HEK293T (cell line): ENCODE measurements around the gene ZBTB24.

Experiments used
- ARNT ChIP-seq: fragments of 450-650 bp; IDR thresholded peaks from 2 replicates; pipeline ENCODE4 v1.6.1; 2017; ENCODE audit warnings: mild to moderate bottlenecking
- BHLHE40 ChIP-seq: fragments of 450-650 bp; IDR thresholded peaks from 2 replicates; pipeline ENCODE4 v1.6.1; 2016; ENCODE audit warnings: mild to moderate bottlenecking, moderate library complexity, borderline replicate concordance
- FOXA1 ChIP-seq: fragments of 450-650 bp; IDR thresholded peaks from 2 replicates; pipeline ENCODE4 v1.6.1; 2016; ENCODE audit warnings: mild to moderate bottlenecking
- HDGF ChIP-seq: fragments of 450-650 bp; IDR thresholded peaks from 2 replicates; pipeline ENCODE4 v1.6.1; 2017; ENCODE audit warnings: antibody characterized with exemption, borderline replicate concordance
- L3MBTL2 ChIP-seq: fragments of 450-650 bp; conservative IDR thresholded peaks from 2 replicates; pipeline ENCODE4 v1.6.1; 2016; ENCODE audit warnings: mild to moderate bottlenecking
- LEF1 ChIP-seq: fragments of 450-650 bp; IDR thresholded peaks from 2 replicates; pipeline ENCODE4 v1.6.1; 2017; ENCODE audit warnings: mild to moderate bottlenecking, borderline replicate concordance
- SUZ12 ChIP-seq: fragments of 450-650 bp; IDR thresholded peaks from 2 replicates; pipeline ENCODE4 v1.6.1; 2016; ENCODE audit warnings: mild to moderate bottlenecking

DNA sequence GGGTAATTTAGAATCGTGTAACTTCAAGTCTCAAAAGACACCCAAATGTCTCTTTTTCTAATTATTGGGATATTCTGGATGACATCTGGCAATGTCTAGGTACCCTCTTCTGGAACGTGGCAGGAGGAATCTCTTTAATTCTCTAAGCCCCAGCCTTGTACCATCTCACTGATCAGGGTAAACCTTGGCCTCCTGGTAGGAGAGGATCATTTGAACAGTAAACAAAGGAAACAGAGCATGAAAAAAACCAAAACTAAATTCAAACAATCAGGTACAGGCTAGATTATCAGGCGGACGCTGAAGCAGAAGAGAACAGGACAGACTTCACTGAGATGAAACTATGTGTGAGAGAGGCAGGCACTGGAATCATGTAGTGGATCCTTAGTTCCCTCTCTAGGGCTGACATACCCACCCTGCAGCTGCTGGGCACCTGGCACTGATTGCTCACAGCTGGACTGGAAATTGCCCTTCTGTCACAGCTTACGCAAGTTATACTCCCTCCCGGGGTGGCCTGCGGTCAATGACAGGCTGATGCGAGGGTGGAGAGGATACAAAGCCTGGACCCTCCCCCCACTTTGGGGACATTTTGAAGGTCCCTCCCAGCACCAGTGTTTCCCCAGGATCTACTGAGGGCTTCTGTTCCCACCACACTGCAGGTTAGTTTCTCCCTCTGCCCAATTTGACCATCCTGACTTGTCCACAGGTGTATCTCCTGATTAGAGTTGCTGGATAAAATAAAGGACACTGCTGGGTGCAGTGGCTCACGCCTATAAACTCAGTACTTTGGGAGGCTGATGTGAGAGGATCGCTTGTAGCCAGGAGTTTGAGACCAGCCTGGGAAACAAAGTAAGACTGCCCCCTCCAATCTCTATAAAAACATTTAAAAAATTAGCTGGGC, 20.6 kb upstream of the ZBTB24 start:
- TF ChIP-seq FOXA1 (no peak), LEF1 (no peak), SUZ12 (no peak), ARNT (no peak), HDGF (no peak), L3MBTL2 (no peak), BHLHE40 (no peak)
